ENCODE results near the gene JAZF1. TPM values are rescaled to one million over a fixed set of nuclear protein-coding genes. Genes with fewer than 3 reads are reported as not detected.

Gene JAZF1
- total RNA-seq, 1 donor from 2014 or later = 7.2 TPM

GRCh38 chr7:27834179-27834921 is 346.2 kb downstream of the JAZF1 start:
- Mint-ChIP-seq H3K4me1 (no peaks in the 10 kb centered on the region), H3K9me3 (no peaks in the 10 kb centered on the region), H3K27ac (no peak overlapping the region), H3K4me3 (no peak overlapping the region), H3K36me3 (peaks cover 5% of the 10 kb centered on the region), H3K27me3 (ENCODE audit: low read depth) (peaks cover 12% of the 10 kb centered on the region)
- no peak for TF ChIP-seq CTCF (IDR thresholded peaks at IDR 0.05; ENCODE audit: unreplicated experiment)
- DNase-seq (ENCODE audit: low spot score in 2 of 2, unreplicated experiment in 2 of 2) = no peak

- Mint-ChIP-seq H3K9me3 (no peaks in the 10 kb centered on the region), H3K4me1 (peaks cover 7% of the 10 kb centered on the region), H3K27me3 (ENCODE audit: low read depth) (no peaks in the 10 kb centered on the region), H3K27ac (no peak overlapping the region), H3K4me3 (no peak overlapping the region), H3K36me3 (peaks cover 12% of the 10 kb centered on the region)
- TF ChIP-seq CTCF (IDR thresholded peaks at IDR 0.05; ENCODE audit: unreplicated experiment) = no peak
- DNase-seq (ENCODE audit: low spot score in 2 of 2, unreplicated experiment in 2 of 2) = no peak
These were observed 354.2 kb downstream of the JAZF1 start for GRCh38 chr7:27826357-27826756.

DNA sequence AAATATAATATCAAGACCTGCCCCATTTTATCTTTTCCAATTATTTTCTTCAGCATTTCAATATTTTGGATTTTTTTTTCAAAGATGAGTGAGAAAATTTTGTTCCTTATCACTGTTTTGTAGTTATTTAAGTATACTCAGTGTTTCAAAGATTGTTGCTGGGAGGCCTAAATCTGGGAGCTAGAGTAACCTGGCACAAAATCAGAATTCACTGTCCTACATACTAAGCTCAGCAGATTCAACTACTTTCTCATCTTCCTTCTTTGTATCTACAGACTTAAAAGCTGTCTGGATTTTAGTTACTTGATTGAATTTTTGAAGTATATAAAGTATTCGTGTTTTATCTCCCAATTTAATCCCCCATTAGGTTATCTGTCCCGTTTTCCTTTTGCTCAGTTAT is 354.7 kb downstream of the JAZF1 start:
- Mint-ChIP-seq H3K4me1 (peaks cover 7% of the 10 kb centered on the region), H3K4me3 (no peak overlapping the region), H3K27ac (no peak overlapping the region), H3K9me3 (no peaks in the 10 kb centered on the region), H3K36me3 (peaks cover 12% of the 10 kb centered on the region), H3K27me3 (ENCODE audit: low read depth) (no peaks in the 10 kb centered on the region)
- no peak for DNase-seq (ENCODE audit: low spot score in 2 of 2, unreplicated experiment in 2 of 2)
- no peak for TF ChIP-seq CTCF (IDR thresholded peaks at IDR 0.05; ENCODE audit: unreplicated experiment)

- no peak for DNase-seq (ENCODE audit: low spot score in 2 of 2, unreplicated experiment in 2 of 2)
- H3K4me3 Mint-ChIP-seq = no peak overlapping the region
- H3K27me3 Mint-ChIP-seq (ENCODE audit: low read depth) = no peaks in the 10 kb centered on the region
- no peaks in the 10 kb centered on the region for H3K9me3 Mint-ChIP-seq
- H3K4me1 Mint-ChIP-seq = peaks cover 7% of the 10 kb centered on the region
- peaks cover 21% of the 10 kb centered on the region for H3K36me3 Mint-ChIP-seq
- no peak overlapping the region for H3K27ac Mint-ChIP-seq
- TF ChIP-seq CTCF (IDR thresholded peaks at IDR 0.05; ENCODE audit: unreplicated experiment) = no peak
These were observed 358.4 kb downstream of the JAZF1 start for GRCh38 chr7:27822245-27822644.

GRCh38 chr7:27812706-27813105 is 367.9 kb downstream of the JAZF1 start:
- H3K27me3 Mint-ChIP-seq (ENCODE audit: low read depth) = no peaks in the 10 kb centered on the region
- no peak overlapping the region for H3K4me3 Mint-ChIP-seq
- H3K36me3 Mint-ChIP-seq = peaks cover 38% of the 10 kb centered on the region

More at GRCh38 chr7:27812706-27813105, 367.9 kb downstream of the JAZF1 start:
- H3K9me3 Mint-ChIP-seq = peaks cover 8% of the 10 kb centered on the region
- DNase-seq (ENCODE audit: low spot score in 2 of 2, unreplicated experiment in 2 of 2) = no peak
- H3K27ac Mint-ChIP-seq = no peak overlapping the region
- no peak for TF ChIP-seq CTCF (IDR thresholded peaks at IDR 0.05; ENCODE audit: unreplicated experiment)
- H3K4me1 Mint-ChIP-seq = no peaks in the 10 kb centered on the region

Data from mesothelial cell of epicardium (in vitro differentiated cells).